Measurements from ENCODE around the gene ADK.
"Not testable (repeated sequence)": the region's sequence is repeated elsewhere in the genome, so short reads cannot be mapped to it uniquely, and the experiment has no call there.

Gene ADK

GRCh38 chr10:74332398-74332797, 181.4 kb downstream of the ADK start:
- H3K9ac ChIP-seq (ENCODE audit: low read depth, low read length) = no peak overlapping the region

GRCh38 chr10:74333174-74333573, 182.2 kb downstream of the ADK start:
- 92% methylated on average over 2 of the region's 2 CpGs for WGBS
- Histone ChIP-seq H3K4me3 (ENCODE audit: low read length) (no peak overlapping the region), H3K27me3 (ENCODE audit: insufficient read depth, low read length) (no peaks in the 10 kb centered on the region), H3K9ac (ENCODE audit: low read depth, low read length) (no peak overlapping the region), H3K4me1 (ENCODE audit: insufficient read depth, low read length) (no peaks in the 10 kb centered on the region), H3K36me3 (ENCODE audit: insufficient read depth, low read length) (no peaks in the 10 kb centered on the region), H3K9me3 (ENCODE audit: insufficient read depth, low read depth, low read length) (peaks cover 5% of the 10 kb centered on the region; the same call in 1 of the 2 replicates), H3K27ac (ENCODE audit: low read depth, low read length) (no peak overlapping the region)

More at GRCh38 chr10:74332398-74332797, 181.4 kb downstream of the ADK start:
- no peak overlapping the region for H3K27ac ChIP-seq (ENCODE audit: low read depth, low read length)
- no peaks in the 10 kb centered on the region for H3K27me3 ChIP-seq (ENCODE audit: insufficient read depth, low read length)
- H3K4me3 ChIP-seq (ENCODE audit: low read length) = no peak overlapping the region
- H3K9me3 ChIP-seq (ENCODE audit: insufficient read depth, low read depth, low read length) = peaks cover 5% of the 10 kb centered on the region; the same call in 1 of the 2 replicates
- no peaks in the 10 kb centered on the region for H3K4me1 ChIP-seq (ENCODE audit: insufficient read depth, low read length)
- no peaks in the 10 kb centered on the region for H3K36me3 ChIP-seq (ENCODE audit: insufficient read depth, low read length)

GRCh38 chr10:74334221-74334620, 183.2 kb downstream of the ADK start:
- Histone ChIP-seq H3K4me3 (ENCODE audit: low read length) (no peak overlapping the region), H3K27ac (ENCODE audit: low read depth, low read length) (no peak overlapping the region), H3K9me3 (ENCODE audit: insufficient read depth, low read depth, low read length) (peaks cover 5% of the 10 kb centered on the region; the same call in 1 of the 2 replicates), H3K9ac (ENCODE audit: low read depth, low read length) (no peak overlapping the region), H3K27me3 (ENCODE audit: insufficient read depth, low read length) (no peaks in the 10 kb centered on the region), H3K36me3 (ENCODE audit: insufficient read depth, low read length) (no peaks in the 10 kb centered on the region), H3K4me1 (ENCODE audit: insufficient read depth, low read length) (no peaks in the 10 kb centered on the region)

DNA sequence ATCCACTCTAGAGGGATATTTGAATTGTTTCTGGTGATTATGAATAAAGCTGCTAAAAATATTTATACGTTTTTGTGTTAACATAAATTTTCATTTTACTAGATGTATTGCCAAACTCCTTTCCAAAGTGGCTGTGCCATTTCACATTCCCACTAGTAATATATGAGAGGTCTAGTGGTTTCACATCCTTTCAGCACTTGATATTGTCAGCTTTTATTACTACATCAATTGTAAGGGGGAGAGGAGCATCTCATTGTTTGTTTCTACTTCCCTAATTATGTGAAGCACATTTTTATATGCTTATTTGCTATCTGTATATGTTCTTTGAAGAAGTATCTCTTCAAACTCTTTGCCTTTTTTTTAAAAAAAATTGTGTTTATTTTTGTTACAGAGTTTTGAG, 184.5 kb downstream of the ADK start:
- Histone ChIP-seq H3K9ac (ENCODE audit: low read depth, low read length) (no peak overlapping the region), H3K36me3 (ENCODE audit: insufficient read depth, low read length) (no peaks in the 10 kb centered on the region), H3K27ac (ENCODE audit: low read depth, low read length) (no peak overlapping the region), H3K4me1 (ENCODE audit: insufficient read depth, low read length) (no peaks in the 10 kb centered on the region), H3K27me3 (ENCODE audit: insufficient read depth, low read length) (no peaks in the 10 kb centered on the region), H3K9me3 (ENCODE audit: insufficient read depth, low read depth, low read length) (peaks cover 5% of the 10 kb centered on the region; the same call in 1 of the 2 replicates), H3K4me3 (ENCODE audit: low read length) (no peak overlapping the region)
- WGBS = no CpG with 5 or more reads among the region's 1 CpG

DNA sequence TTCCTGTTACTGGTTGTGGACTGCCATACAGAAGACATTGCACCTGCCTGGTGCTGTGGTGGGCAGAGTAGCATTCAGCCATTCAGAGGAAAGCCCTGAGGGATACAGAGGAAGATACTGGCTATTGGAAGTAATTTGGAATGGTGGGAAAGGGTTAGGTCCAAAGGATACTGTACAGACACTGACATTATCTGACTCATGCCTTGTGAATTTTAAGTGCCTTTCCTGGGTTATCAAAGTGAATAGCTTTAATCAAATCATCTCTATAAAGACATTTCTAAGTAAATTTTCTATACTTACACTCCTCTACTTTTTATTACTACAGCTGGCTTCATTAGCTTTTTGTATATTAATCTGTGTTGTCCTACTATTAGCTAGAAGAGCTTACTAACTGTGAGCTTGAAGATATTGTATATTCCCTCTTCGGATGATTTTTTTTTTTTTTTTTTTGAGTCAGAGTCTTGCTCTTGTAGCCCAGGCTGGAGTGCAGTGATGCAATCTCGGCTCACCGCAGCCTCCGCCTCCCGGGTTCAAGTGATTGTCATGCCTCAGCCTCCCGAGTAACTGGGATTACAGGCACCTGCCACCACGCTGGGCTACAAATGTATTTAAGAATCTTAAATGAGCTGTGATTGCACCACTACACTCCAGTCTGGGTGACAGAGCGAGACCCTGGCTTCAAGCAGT, 186.5 kb downstream of the ADK start:
- Histone ChIP-seq H3K27me3 (ENCODE audit: insufficient read depth, low read length) (no peaks in the 10 kb centered on the region), H3K36me3 (ENCODE audit: insufficient read depth, low read length) (no peaks in the 10 kb centered on the region), H3K27ac (ENCODE audit: low read depth, low read length) (no peak overlapping the region), H3K9ac (ENCODE audit: low read depth, low read length) (no peak overlapping the region), H3K4me1 (ENCODE audit: insufficient read depth, low read length) (no peaks in the 10 kb centered on the region), H3K4me3 (ENCODE audit: low read length) (no peak overlapping the region), H3K9me3 (ENCODE audit: insufficient read depth, low read depth, low read length) (peaks cover 5% of the 10 kb centered on the region; the same call in 1 of the 2 replicates)
- WGBS = 92% methylated on average over 8 of the region's 8 CpGs

GRCh38 chr10:74342991-74343390, 192.0 kb downstream of the ADK start:
- Histone ChIP-seq H3K4me3 (ENCODE audit: low read length) (no peak overlapping the region), H3K4me1 (ENCODE audit: insufficient read depth, low read length) (no peaks in the 10 kb centered on the region), H3K9ac (ENCODE audit: low read depth, low read length) (no peak overlapping the region), H3K27ac (ENCODE audit: low read depth, low read length) (no peak overlapping the region), H3K27me3 (ENCODE audit: insufficient read depth, low read length) (no peaks in the 10 kb centered on the region), H3K36me3 (ENCODE audit: insufficient read depth, low read length) (no peaks in the 10 kb centered on the region), H3K9me3 (ENCODE audit: insufficient read depth, low read depth, low read length) (0 out of 2 replicates have a peak, but pooled peaks cover 3% of the 10 kb centered on the region)
- WGBS = 91% methylated on average over 2 of the region's 2 CpGs

DNA sequence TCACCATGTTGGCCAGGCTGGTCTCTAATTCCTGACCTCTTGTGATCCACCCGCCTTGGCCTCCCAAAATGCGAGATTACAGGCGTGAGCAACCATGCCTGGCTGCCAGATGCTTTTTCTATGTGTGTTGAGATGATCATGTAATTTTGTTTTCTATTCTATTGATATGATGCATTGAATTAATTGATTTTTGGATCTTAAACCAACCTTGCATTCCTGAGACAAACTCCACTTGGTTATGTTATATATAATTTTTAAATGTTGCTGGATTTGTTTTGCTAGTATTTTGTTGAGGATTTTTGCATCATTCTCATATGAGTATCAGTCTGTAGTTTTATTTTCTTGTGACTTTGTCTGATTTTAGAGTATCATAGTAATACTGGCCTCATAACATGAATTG, 192.8 kb downstream of the ADK start:
- no peak overlapping the region for H3K9ac ChIP-seq (ENCODE audit: low read depth, low read length)
- no peaks in the 10 kb centered on the region for H3K36me3 ChIP-seq (ENCODE audit: insufficient read depth, low read length)
- no peaks in the 10 kb centered on the region for H3K27me3 ChIP-seq (ENCODE audit: insufficient read depth, low read length)
- H3K4me1 ChIP-seq (ENCODE audit: insufficient read depth, low read length) = no peaks in the 10 kb centered on the region
- H3K9me3 ChIP-seq (ENCODE audit: insufficient read depth, low read depth, low read length) = 0 out of 2 replicates have a peak, but pooled peaks cover 3% of the 10 kb centered on the region
- no peak overlapping the region for H3K27ac ChIP-seq (ENCODE audit: low read depth, low read length)
- WGBS = 98% methylated on average over 3 of the region's 3 CpGs
- H3K4me3 ChIP-seq (ENCODE audit: low read length) = no peak overlapping the region

GRCh38 chr10:74344306-74344705, 193.3 kb downstream of the ADK start:
- Histone ChIP-seq H3K27me3 (ENCODE audit: insufficient read depth, low read length) (no peaks in the 10 kb centered on the region), H3K27ac (ENCODE audit: low read depth, low read length) (no peak overlapping the region)

GRCh38 chr10:74347522-74347921, 196.5 kb downstream of the ADK start:
- Histone ChIP-seq H3K4me3 (ENCODE audit: low read length) (no peak overlapping the region), H3K9ac (ENCODE audit: low read depth, low read length) (no peak overlapping the region), H3K27me3 (ENCODE audit: insufficient read depth, low read length) (no peaks in the 10 kb centered on the region), H3K4me1 (ENCODE audit: insufficient read depth, low read length) (no peaks in the 10 kb centered on the region), H3K36me3 (ENCODE audit: insufficient read depth, low read length) (no peaks in the 10 kb centered on the region), H3K27ac (ENCODE audit: low read depth, low read length) (no peak overlapping the region), H3K9me3 (ENCODE audit: insufficient read depth, low read depth, low read length) (0 out of 2 replicates have a peak, but pooled peaks cover 3% of the 10 kb centered on the region)
- 92% methylated on average over 6 of the region's 6 CpGs for WGBS

More at GRCh38 chr10:74344306-74344705, 193.3 kb downstream of the ADK start:
- no peaks in the 10 kb centered on the region for H3K36me3 ChIP-seq (ENCODE audit: insufficient read depth, low read length)
- H3K4me1 ChIP-seq (ENCODE audit: insufficient read depth, low read length) = no peaks in the 10 kb centered on the region
- H3K9me3 ChIP-seq (ENCODE audit: insufficient read depth, low read depth, low read length) = 0 out of 2 replicates have a peak, but pooled peaks cover 3% of the 10 kb centered on the region
- H3K9ac ChIP-seq (ENCODE audit: low read depth, low read length) = no peak overlapping the region
- H3K4me3 ChIP-seq (ENCODE audit: low read length) = no peak overlapping the region
- 96% methylated on average over 1 of the region's 1 CpG for WGBS

GRCh38 chr10:74353021-74353420, 202.0 kb downstream of the ADK start:
- 96% methylated on average over 3 of the region's 3 CpGs for WGBS
- not testable (repeated sequence) for H3K4me1 ChIP-seq (ENCODE audit: insufficient read depth, low read length); H3K9ac ChIP-seq (ENCODE audit: low read depth, low read length); H3K27ac ChIP-seq (ENCODE audit: low read depth, low read length); H3K36me3 ChIP-seq (ENCODE audit: insufficient read depth, low read length); H3K9me3 ChIP-seq (ENCODE audit: insufficient read depth, low read depth, low read length); H3K27me3 ChIP-seq (ENCODE audit: insufficient read depth, low read length); H3K4me3 ChIP-seq (ENCODE audit: low read length)

- no peaks in the 10 kb centered on the region for H3K4me1 ChIP-seq (ENCODE audit: insufficient read depth, low read length)
- H3K27me3 ChIP-seq (ENCODE audit: insufficient read depth, low read length) = no peaks in the 10 kb centered on the region
- H3K9ac ChIP-seq (ENCODE audit: low read depth, low read length) = no peak overlapping the region
- 0 out of 2 replicates have a peak, but pooled peaks cover 7% of the 10 kb centered on the region for H3K36me3 ChIP-seq (ENCODE audit: insufficient read depth, low read length)
- H3K4me3 ChIP-seq (ENCODE audit: low read length) = no peak overlapping the region
- H3K9me3 ChIP-seq (ENCODE audit: insufficient read depth, low read depth, low read length) = peaks cover 11% of the 10 kb centered on the region; the same call in 1 of the 2 replicates
- H3K27ac ChIP-seq (ENCODE audit: low read depth, low read length) = no peak overlapping the region
These were observed 210.7 kb downstream of the ADK start for GRCh38 chr10:74361678-74362077.
